Suprapubic skin (tissue), 4 donors: ENCODE measurements around the gene ZFP3. TPM values are rescaled to one million over a fixed set of nuclear protein-coding genes. Genes with fewer than 3 reads are reported as not detected.
"Not testable (repeated sequence)": the region's sequence is repeated elsewhere in the genome, so short reads cannot be mapped to it uniquely, and the experiment has no call there.

Experiments used
- DNase-seq, 2 donors: peaks; one replicate each; pipeline ENCODE4 v3.0.0-alpha.2; 2019; ENCODE audit warnings: low spot score in 2 of 2
- H3K27ac ChIP-seq: fragments of 200-600 bp; sonication (generic); one replicate; pipeline ENCODE4 v1.5.1; 2019
- H3K27me3 ChIP-seq: fragments of 200-600 bp; sonication (generic); one replicate; pipeline ENCODE4 v1.5.1; 2019
- H3K36me3 ChIP-seq: fragments of 200-600 bp; sonication (generic); one replicate; pipeline ENCODE4 v1.5.1; 2019
- H3K4me1 ChIP-seq: fragments of 200-600 bp; sonication (generic); one replicate; pipeline ENCODE4 v1.5.1; 2019
- H3K4me3 ChIP-seq: fragments of 200-600 bp; sonication (generic); one replicate; pipeline ENCODE4 v1.5.1; 2019; ENCODE audit warnings: mild to moderate bottlenecking
- H3K9me3 ChIP-seq: fragments of 200-600 bp; sonication (generic); one replicate; pipeline ENCODE4 v1.5.1; 2019
- EP300 ChIP-seq: sonication (generic); formaldehyde crosslinking; IDR thresholded peaks from one replicate; pipeline ENCODE4 v1.6.1; 2017; ENCODE audit warnings: antibody characterized with exemption
- POLR2A ChIP-seq, 2 donors: fragments of 450-650 bp; IDR thresholded peaks; one replicate each; pipeline ENCODE4 v1.6.1; 2017; ENCODE audit warnings: antibody characterized with exemption in 2 of 2, mild to moderate bottlenecking in 2 of 2, moderate library complexity in 2 of 2
- POLR2AphosphoS5 ChIP-seq, 3 donors: sonication (generic); formaldehyde crosslinking; IDR thresholded peaks; one replicate each; pipeline ENCODE4 v1.6.1; 2017; ENCODE audit warnings: antibody characterized with exemption in 3 of 3
- WGBS: methylation state at CpG from one replicate; pipeline ENCODE4 v1.1.5; 2018; 5-methylcytosine and 5-hydroxymethylcytosine counted together
- total RNA-seq, 4 donors: library from RNA; depleted of rRNA; stranded (reverse); fragments of >200 nt; gene quantifications; one replicate each; pipeline ENCODE4 v1.1.0, GENCODE V29; 2016
- TF ChIP-seq, protein P1 (sequence below), 2 donors: fragments of 200-600 bp in 1 of 2; fragments of 450-650 bp in 1 of 2; sonication (generic) in 1 of 2; IDR thresholded peaks; one replicate each; pipeline ENCODE4 v1.5.1; 2016 to 2019; ENCODE audit warnings: antibody characterized with exemption in 2 of 2, mild to moderate bottlenecking in 1 of 2, moderate library complexity in 1 of 2

ZFP3 gene
- total RNA-seq, 4 donors from 2014 or later, result 2.7 to 6.2 (median 4.4) TPM

GRCh38 chr17:5121186-5121841 is 43.0 kb downstream of the ZFP3 start:
- Histone ChIP-seq H3K27ac (no peak overlapping the region), H3K36me3 (no peaks in the 10 kb centered on the region), H3K27me3 (peaks cover 33% of the 10 kb centered on the region), H3K4me3 (no peak overlapping the region), H3K4me1 (peaks cover 18% of the 10 kb centered on the region), H3K9me3 (no peaks in the 10 kb centered on the region)
- DNase-seq, result peak; percentile 51 to 52
- TF ChIP-seq POLR2AphosphoS5 (IDR thresholded peaks at IDR 0.05), result no peak
- no peak for TF ChIP-seq EP300
- TF ChIP-seq POLR2A (IDR thresholded peaks at IDR 0.05), result no peak
- TF ChIP-seq, protein P1, sequence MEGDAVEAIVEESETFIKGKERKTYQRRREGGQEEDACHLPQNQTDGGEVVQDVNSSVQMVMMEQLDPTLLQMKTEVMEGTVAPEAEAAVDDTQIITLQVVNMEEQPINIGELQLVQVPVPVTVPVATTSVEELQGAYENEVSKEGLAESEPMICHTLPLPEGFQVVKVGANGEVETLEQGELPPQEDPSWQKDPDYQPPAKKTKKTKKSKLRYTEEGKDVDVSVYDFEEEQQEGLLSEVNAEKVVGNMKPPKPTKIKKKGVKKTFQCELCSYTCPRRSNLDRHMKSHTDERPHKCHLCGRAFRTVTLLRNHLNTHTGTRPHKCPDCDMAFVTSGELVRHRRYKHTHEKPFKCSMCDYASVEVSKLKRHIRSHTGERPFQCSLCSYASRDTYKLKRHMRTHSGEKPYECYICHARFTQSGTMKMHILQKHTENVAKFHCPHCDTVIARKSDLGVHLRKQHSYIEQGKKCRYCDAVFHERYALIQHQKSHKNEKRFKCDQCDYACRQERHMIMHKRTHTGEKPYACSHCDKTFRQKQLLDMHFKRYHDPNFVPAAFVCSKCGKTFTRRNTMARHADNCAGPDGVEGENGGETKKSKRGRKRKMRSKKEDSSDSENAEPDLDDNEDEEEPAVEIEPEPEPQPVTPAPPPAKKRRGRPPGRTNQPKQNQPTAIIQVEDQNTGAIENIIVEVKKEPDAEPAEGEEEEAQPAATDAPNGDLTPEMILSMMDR (IDR thresholded peaks at IDR 0.05), result no peak
- WGBS, result 91% methylated on average over 14 of the region's 16 CpGs

- H3K9me3 ChIP-seq, H3K27ac ChIP-seq, H3K36me3 ChIP-seq: not testable (repeated sequence)
- H3K4me1 ChIP-seq, result peaks cover 18% of the 10 kb centered on the region
- WGBS, result 90% methylated on average over 6 of the region's 7 CpGs
- peak; percentile 44 to 60 for DNase-seq
- H3K27me3 ChIP-seq, result peaks cover 32% of the 10 kb centered on the region
- H3K4me3 ChIP-seq, result peak overlapping the region; percentile 60
Measured at GRCh38 chr17:5122056-5122455, 43.8 kb downstream of the ZFP3 start.

DNA sequence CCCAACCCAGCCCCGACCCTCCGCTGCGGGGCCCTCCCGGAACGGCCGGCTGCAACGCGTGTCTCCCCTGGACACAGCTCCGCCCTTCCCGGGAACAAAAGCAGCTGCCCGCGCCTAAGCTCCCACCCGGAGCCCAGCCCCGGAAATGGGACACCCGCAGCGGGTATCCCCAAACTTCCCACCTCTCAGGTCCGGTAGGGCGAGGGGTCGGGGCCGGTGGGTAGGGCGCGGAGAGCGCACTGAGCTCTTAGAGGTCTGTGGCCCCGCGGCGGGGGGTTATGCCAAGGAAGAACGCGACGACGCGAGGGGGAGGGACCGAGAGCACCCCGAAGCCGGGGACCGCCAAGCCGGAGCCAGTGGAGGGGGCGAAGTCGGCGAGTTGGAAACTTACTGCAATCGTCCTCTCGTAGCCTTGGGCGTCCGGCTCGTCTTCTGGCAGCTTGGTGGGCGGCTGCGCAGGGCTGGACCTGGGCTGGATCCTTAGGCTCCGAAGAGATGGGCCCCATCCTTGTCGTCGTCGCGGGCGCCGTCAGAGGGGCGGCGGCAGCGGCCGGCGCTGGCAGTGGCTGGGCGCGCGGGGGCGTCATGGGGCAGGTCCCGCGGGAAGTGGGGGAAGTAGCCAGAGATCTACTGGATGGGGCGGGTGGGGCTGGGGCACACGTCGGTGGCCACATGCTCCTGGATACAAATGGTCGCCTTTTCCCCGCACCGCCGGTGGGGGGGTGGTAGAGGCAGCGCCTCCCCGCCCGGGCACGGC is 44.5 kb downstream of the ZFP3 start:
- Histone ChIP-seq H3K4me3 (peak overlapping the region; percentile 60), H3K36me3 (no peaks in the 10 kb centered on the region), H3K9me3 (no peaks in the 10 kb centered on the region), H3K4me1 (peaks cover 18% of the 10 kb centered on the region), H3K27me3 (peaks cover 35% of the 10 kb centered on the region), H3K27ac (no peak overlapping the region)
- 2% methylated on average over 41 of the region's 75 CpGs for WGBS
- no peak for TF ChIP-seq EP300
- TF ChIP-seq, protein P1 (IDR thresholded peaks at IDR 0.05), result no peak
- no peak for TF ChIP-seq POLR2AphosphoS5 (IDR thresholded peaks at IDR 0.05)
- TF ChIP-seq POLR2A (IDR thresholded peaks at IDR 0.05), result no peak
- DNase-seq, result peak; percentile 65 to 82

- WGBS, result 72% methylated on average over 15 of the region's 53 CpGs
- peaks cover 30% of the 10 kb centered on the region for H3K27me3 ChIP-seq
- DNase-seq, result peak; percentile 51 to 59
- H3K36me3 ChIP-seq, result no peaks in the 10 kb centered on the region
- no peaks in the 10 kb centered on the region for H3K9me3 ChIP-seq
- TF ChIP-seq, protein P1 (IDR thresholded peaks at IDR 0.05), result no peak
- TF ChIP-seq EP300 (no peak), POLR2A (IDR thresholded peaks at IDR 0.05) (no peak), POLR2AphosphoS5 (IDR thresholded peaks at IDR 0.05) (no peak)
- H3K4me3 ChIP-seq, result peak overlapping the region; percentile 60
- H3K4me1 ChIP-seq, result peaks cover 18% of the 10 kb centered on the region
- H3K27ac ChIP-seq, result no peak overlapping the region
Measured at GRCh38 chr17:5123343-5124124, 45.3 kb downstream of the ZFP3 start.

GRCh38 chr17:5124125-5124760 is 46.0 kb downstream of the ZFP3 start:
- peak; percentile 24 to 55 for DNase-seq
- 77% methylated on average over 2 of the region's 5 CpGs for WGBS
- H3K36me3 ChIP-seq, H3K27ac ChIP-seq, H3K9me3 ChIP-seq, H3K4me3 ChIP-seq: not testable (repeated sequence)
- H3K4me1 ChIP-seq, result peaks cover 18% of the 10 kb centered on the region
- peaks cover 30% of the 10 kb centered on the region for H3K27me3 ChIP-seq

GRCh38 chr17:5124896-5125295 is 46.6 kb downstream of the ZFP3 start:
- peaks cover 18% of the 10 kb centered on the region for H3K4me1 ChIP-seq
- H3K36me3 ChIP-seq, H3K27ac ChIP-seq, H3K4me3 ChIP-seq, H3K9me3 ChIP-seq: not testable (repeated sequence)
- DNase-seq, result peak in 1 of 2 donors; percentile 31
- peaks cover 30% of the 10 kb centered on the region for H3K27me3 ChIP-seq
- 69% methylated on average over 7 of the region's 7 CpGs for WGBS
